Measurements from ENCODE around the gene CEBPZOS. TPM values are rescaled to one million over a fixed set of nuclear protein-coding genes. Genes with fewer than 3 reads are reported as not detected.
"Not testable (repeated sequence)": the region's sequence is repeated elsewhere in the genome, so short reads cannot be mapped to it uniquely, and the experiment has no call there.

CEBPZOS gene
- total and polyA plus RNA-seq, 12 donors, result 27.3 to 190 (median 60.3) TPM

GRCh38 chr2:37201208-37201607 lies 4.9 kb downstream of the CEBPZOS start:
- Histone ChIP-seq H3K27ac (no peak overlapping the region), H3K4me1 (peaks cover 2 to 22% (median 16%) of the 10 kb centered on the region in 9 donors), H3K4me3 (no peak overlapping the region), H3K9me3 (peaks cover 0 to 21% (median 3%) of the 10 kb centered on the region in 11 donors), H3K27me3 (no peaks in the 10 kb centered on the region), H3K36me3 (peaks cover 0 to 67% (median 47%) of the 10 kb centered on the region in 9 donors)
- TF ChIP-seq CTCF (IDR thresholded peaks at IDR 0.05), result no peak
- intact Hi-C loops (cut with DNase I), result no loop called here
- no peak for DNase-seq
- WGBS, 2 donors, result 63 to 71% methylated on average over 1 of the region's 1 CpG
- no peak for ATAC-seq

GRCh38 chr2:37201766-37202165 lies 5.5 kb downstream of the CEBPZOS start:
- TF ChIP-seq CTCF (IDR thresholded peaks at IDR 0.05), result no peak
- DNase-seq (no peak), ATAC-seq (no peak)
- Histone ChIP-seq H3K27ac (no peak overlapping the region), H3K27me3 (no peaks in the 10 kb centered on the region), H3K4me1 (peaks cover 2 to 21% (median 16%) of the 10 kb centered on the region in 9 donors), H3K4me3 (no peak overlapping the region), H3K36me3 (peaks cover 0 to 72% (median 53%) of the 10 kb centered on the region in 9 donors), H3K9me3 (peaks cover 0 to 27% (median 3%) of the 10 kb centered on the region in 11 donors)
- intact Hi-C loops (cut with DNase I), result no loop called here
- WGBS, 2 donors, result 81 to 90% methylated on average over 1 of the region's 1 CpG

- DNase-seq, result no peak
- no peak overlapping the region for H3K27ac ChIP-seq
- 91 to 94% methylated on average over 2 of the region's 2 CpGs for WGBS, 2 donors
- H3K4me1 ChIP-seq, result peaks cover 0 to 4% (median 0%) of the 10 kb centered on the region in 9 donors
- peaks cover 0 to 46% (median 10%) of the 10 kb centered on the region in 11 donors for H3K9me3 ChIP-seq
- intact Hi-C loops (cut with DNase I), result no loop called here
- TF ChIP-seq CTCF (IDR thresholded peaks at IDR 0.05), result no peak
- H3K4me3 ChIP-seq, result no peak overlapping the region
- H3K27me3 ChIP-seq, result no peaks in the 10 kb centered on the region
- peaks cover 0 to 92% (median 71%) of the 10 kb centered on the region in 9 donors for H3K36me3 ChIP-seq
- no peak for ATAC-seq
These were observed 7.4 kb downstream of the CEBPZOS start for GRCh38 chr2:37203708-37204107.

GRCh38 chr2:37205071-37205661 lies 8.9 kb downstream of the CEBPZOS start:
- ATAC-seq; intact Hi-C loops (cut with DNase I); H3K4me1 ChIP-seq; H3K4me3 ChIP-seq; H3K27me3 ChIP-seq; DNase-seq; H3K27ac ChIP-seq: not testable (repeated sequence)
- WGBS, 2 donors, result 79 to 89% methylated on average over 8 of the region's 8 CpGs
- H3K36me3 ChIP-seq, result peaks cover 0 to 100% (median 85%) of the 10 kb centered on the region in 9 donors
- peaks cover 0 to 56% (median 17%) of the 10 kb centered on the region in 11 donors for H3K9me3 ChIP-seq

- Histone ChIP-seq H3K4me1 (no peaks in the 10 kb centered on the region), H3K27ac (no peak overlapping the region), H3K27me3 (no peaks in the 10 kb centered on the region), H3K9me3 (peaks cover 0 to 56% (median 17%) of the 10 kb centered on the region in 11 donors), H3K4me3 (no peak overlapping the region), H3K36me3 (peaks cover 0 to 100% (median 86%) of the 10 kb centered on the region in 9 donors)
- WGBS, 2 donors, result 90 to 91% methylated on average over 5 of the region's 5 CpGs
- ATAC-seq (no peak), DNase-seq (no peak)
- intact Hi-C loops (cut with DNase I), result no loop called here
- no peak for TF ChIP-seq CTCF (IDR thresholded peaks at IDR 0.05)
These were observed 9.5 kb downstream of the CEBPZOS start for GRCh38 chr2:37205689-37206341.

GRCh38 chr2:37206760-37207159 lies 10.5 kb downstream of the CEBPZOS start:
- H3K4me3 ChIP-seq; DNase-seq; ATAC-seq; H3K4me1 ChIP-seq; intact Hi-C loops (cut with DNase I); H3K27ac ChIP-seq; H3K27me3 ChIP-seq: not testable (repeated sequence)
- peaks cover 0 to 56% (median 17%) of the 10 kb centered on the region in 11 donors for H3K9me3 ChIP-seq
- WGBS, 2 donors, result 96 to 97% methylated on average over 2 of the region's 2 CpGs
- H3K36me3 ChIP-seq, result peaks cover 0 to 100% (median 82%) of the 10 kb centered on the region in 9 donors

All from heart right ventricle (tissue), 16 donors.